ENCODE results near the gene NSA2. TPM values are rescaled to one million over a fixed set of nuclear protein-coding genes. Genes with fewer than 3 reads are reported as not detected.

Gene NSA2
- total and polyA plus RNA-seq, 4 donors = 26.7 to 54.7 (median 31.7) TPM

GRCh38 chr5:74767579-74767913 is 497 bp downstream of the NSA2 start:
- peak overlapping the region; percentile 2 to 81 for H3K9ac ChIP-seq (ENCODE audit: low read depth in 1 of 2, low read length in 2 of 2)
- no peak for TF ChIP-seq RAD21 (IDR thresholded peaks at IDR 0.05)
- no peak for TF ChIP-seq EGR1 (IDR thresholded peaks at IDR 0.05; ENCODE audit: low read depth in 2 of 2)
- TF ChIP-seq, protein P1, sequence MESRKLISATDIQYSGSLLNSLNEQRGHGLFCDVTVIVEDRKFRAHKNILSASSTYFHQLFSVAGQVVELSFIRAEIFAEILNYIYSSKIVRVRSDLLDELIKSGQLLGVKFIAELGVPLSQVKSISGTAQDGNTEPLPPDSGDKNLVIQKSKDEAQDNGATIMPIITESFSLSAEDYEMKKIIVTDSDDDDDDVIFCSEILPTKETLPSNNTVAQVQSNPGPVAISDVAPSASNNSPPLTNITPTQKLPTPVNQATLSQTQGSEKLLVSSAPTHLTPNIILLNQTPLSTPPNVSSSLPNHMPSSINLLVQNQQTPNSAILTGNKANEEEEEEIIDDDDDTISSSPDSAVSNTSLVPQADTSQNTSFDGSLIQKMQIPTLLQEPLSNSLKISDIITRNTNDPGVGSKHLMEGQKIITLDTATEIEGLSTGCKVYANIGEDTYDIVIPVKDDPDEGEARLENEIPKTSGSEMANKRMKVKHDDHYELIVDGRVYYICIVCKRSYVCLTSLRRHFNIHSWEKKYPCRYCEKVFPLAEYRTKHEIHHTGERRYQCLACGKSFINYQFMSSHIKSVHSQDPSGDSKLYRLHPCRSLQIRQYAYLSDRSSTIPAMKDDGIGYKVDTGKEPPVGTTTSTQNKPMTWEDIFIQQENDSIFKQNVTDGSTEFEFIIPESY (IDR thresholded peaks at IDR 0.05) = no peak
- TF ChIP-seq HNF4G (IDR thresholded peaks at IDR 0.05) = no peak
- TF ChIP-seq SP1 (IDR thresholded peaks at IDR 0.05) = no peak
- no peak for TF ChIP-seq JUND (IDR thresholded peaks at IDR 0.05)
- TF ChIP-seq YY1 (IDR thresholded peaks at IDR 0.05) = peak; percentile 1
- TF ChIP-seq FOXA2 (IDR thresholded peaks at IDR 0.05) = no peak
- no peak for TF ChIP-seq REST (IDR thresholded peaks at IDR 0.05)
- peak overlapping the region; percentile 86 to 100 (median 96) for H3K4me3 ChIP-seq (ENCODE audit: low read depth in 1 of 3, low read length in 3 of 3)
- WGBS = under 1% methylated on average over 9 of the region's 9 CpGs
- DNase-seq (ENCODE audit: low spot score) = peak; percentile 35
- peaks cover 4 to 20% (median 13%) of the 10 kb centered on the region in 4 donors for H3K36me3 ChIP-seq (ENCODE audit: control insufficient read depth in 4 of 4, insufficient read depth in 3 of 4, low read depth in 1 of 4, low read length in 3 of 4)
- no peaks in the 10 kb centered on the region for H3K9me3 ChIP-seq (ENCODE audit: control insufficient read depth in 4 of 4, low read length in 3 of 4)
- H3K27ac ChIP-seq (ENCODE audit: low read depth in 1 of 2, low read length in 2 of 2) = peak overlapping the region; percentile 72 to 86
- H3K27me3 ChIP-seq (ENCODE audit: control insufficient read depth in 4 of 4, insufficient read depth in 4 of 4, low read length in 3 of 4) = no peaks in the 10 kb centered on the region
- peaks cover 6 to 26% (median 23%) of the 10 kb centered on the region in 4 donors for H3K4me1 ChIP-seq (ENCODE audit: control insufficient read depth in 4 of 4, insufficient read depth in 4 of 4, low read length in 3 of 4)

DNA sequence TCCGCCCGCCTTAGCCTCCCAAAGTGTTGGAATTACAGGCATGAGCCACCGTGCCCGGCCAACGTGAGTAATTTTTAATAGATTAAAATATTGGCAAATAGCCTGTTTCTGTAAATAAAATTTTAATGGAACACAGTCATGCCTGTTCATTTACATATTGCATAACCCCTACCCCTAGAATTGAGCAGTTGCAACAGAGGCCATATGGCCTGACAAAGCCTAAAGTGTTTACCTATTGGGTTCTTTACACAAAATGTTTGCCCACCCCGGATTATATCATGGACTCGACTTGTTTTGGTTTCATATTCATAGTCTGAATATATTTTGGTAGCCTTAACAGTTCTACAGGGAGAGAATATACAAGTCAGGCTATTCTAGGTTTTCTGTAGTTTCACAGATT is 5.3 kb downstream of the NSA2 start:
- DNase-seq (ENCODE audit: low spot score) = no peak
- H3K9ac ChIP-seq (ENCODE audit: low read depth in 1 of 2, low read length in 2 of 2) = no peak overlapping the region
- no peaks in the 10 kb centered on the region for H3K27me3 ChIP-seq (ENCODE audit: control insufficient read depth in 4 of 4, insufficient read depth in 4 of 4, low read length in 3 of 4)
- 41% methylated on average over 7 of the region's 7 CpGs for WGBS
- H3K9me3 ChIP-seq (ENCODE audit: control insufficient read depth in 4 of 4, low read length in 3 of 4) = no peaks in the 10 kb centered on the region
- TF ChIP-seq YY1 (IDR thresholded peaks at IDR 0.05) (peak; percentile 41), SP1 (IDR thresholded peaks at IDR 0.05) (peak; percentile 11), HNF4A (conservative IDR thresholded peaks at IDR 0.05) (peak in 1 of 2 donors; percentile 42), REST (IDR thresholded peaks at IDR 0.05) (no peak), RXRA (IDR thresholded peaks at IDR 0.05) (peak; percentile 19 to 31), FOXA1 (IDR thresholded peaks at IDR 0.05) (no peak), EGR1 (IDR thresholded peaks at IDR 0.05; ENCODE audit: low read depth in 2 of 2) (no peak), JUND (IDR thresholded peaks at IDR 0.05) (no peak), GABPA (IDR thresholded peaks at IDR 0.05 in 1 of 2, conservative IDR thresholded peaks at IDR 0.05 in 1 of 2) (peak in 1 of 2 donors; percentile 38), NR2F2 (IDR thresholded peaks at IDR 0.05) (no peak), HNF4G (IDR thresholded peaks at IDR 0.05) (no peak), FOXA2 (IDR thresholded peaks at IDR 0.05) (peak; percentile 48), RAD21 (IDR thresholded peaks at IDR 0.05) (no peak), TAF1 (conservative IDR thresholded peaks at IDR 0.05) (no peak)
- TF ChIP-seq, protein P2, sequence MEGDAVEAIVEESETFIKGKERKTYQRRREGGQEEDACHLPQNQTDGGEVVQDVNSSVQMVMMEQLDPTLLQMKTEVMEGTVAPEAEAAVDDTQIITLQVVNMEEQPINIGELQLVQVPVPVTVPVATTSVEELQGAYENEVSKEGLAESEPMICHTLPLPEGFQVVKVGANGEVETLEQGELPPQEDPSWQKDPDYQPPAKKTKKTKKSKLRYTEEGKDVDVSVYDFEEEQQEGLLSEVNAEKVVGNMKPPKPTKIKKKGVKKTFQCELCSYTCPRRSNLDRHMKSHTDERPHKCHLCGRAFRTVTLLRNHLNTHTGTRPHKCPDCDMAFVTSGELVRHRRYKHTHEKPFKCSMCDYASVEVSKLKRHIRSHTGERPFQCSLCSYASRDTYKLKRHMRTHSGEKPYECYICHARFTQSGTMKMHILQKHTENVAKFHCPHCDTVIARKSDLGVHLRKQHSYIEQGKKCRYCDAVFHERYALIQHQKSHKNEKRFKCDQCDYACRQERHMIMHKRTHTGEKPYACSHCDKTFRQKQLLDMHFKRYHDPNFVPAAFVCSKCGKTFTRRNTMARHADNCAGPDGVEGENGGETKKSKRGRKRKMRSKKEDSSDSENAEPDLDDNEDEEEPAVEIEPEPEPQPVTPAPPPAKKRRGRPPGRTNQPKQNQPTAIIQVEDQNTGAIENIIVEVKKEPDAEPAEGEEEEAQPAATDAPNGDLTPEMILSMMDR (IDR thresholded peaks at IDR 0.05; ENCODE audit: low read depth, low read length, missing input control) = no peak
- TF ChIP-seq, protein P1 (IDR thresholded peaks at IDR 0.05) = no peak
- TF ChIP-seq, protein P3, sequence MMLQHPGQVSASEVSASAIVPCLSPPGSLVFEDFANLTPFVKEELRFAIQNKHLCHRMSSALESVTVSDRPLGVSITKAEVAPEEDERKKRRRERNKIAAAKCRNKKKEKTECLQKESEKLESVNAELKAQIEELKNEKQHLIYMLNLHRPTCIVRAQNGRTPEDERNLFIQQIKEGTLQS (IDR thresholded peaks at IDR 0.05) = peak; percentile 34
- TF ChIP-seq, protein P4, sequence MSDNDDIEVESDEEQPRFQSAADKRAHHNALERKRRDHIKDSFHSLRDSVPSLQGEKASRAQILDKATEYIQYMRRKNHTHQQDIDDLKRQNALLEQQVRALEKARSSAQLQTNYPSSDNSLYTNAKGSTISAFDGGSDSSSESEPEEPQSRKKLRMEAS (IDR thresholded peaks at IDR 0.05) = peak; percentile 9
- no peak overlapping the region for H3K27ac ChIP-seq (ENCODE audit: low read depth in 1 of 2, low read length in 2 of 2)
- no peak overlapping the region for H3K4me3 ChIP-seq (ENCODE audit: low read depth in 1 of 3, low read length in 3 of 3)
- peaks cover 0 to 8% (median 8%) of the 10 kb centered on the region in 4 donors for H3K4me1 ChIP-seq (ENCODE audit: control insufficient read depth in 4 of 4, insufficient read depth in 4 of 4, low read length in 3 of 4)
- peaks cover 7 to 51% (median 35%) of the 10 kb centered on the region in 4 donors for H3K36me3 ChIP-seq (ENCODE audit: control insufficient read depth in 4 of 4, insufficient read depth in 3 of 4, low read depth in 1 of 4, low read length in 3 of 4)

Data from liver (tissue), 9 donors.